Heart left ventricle (tissue), 16 donors: Measurements from ENCODE around the gene NETO2. TPM values are rescaled to one million over a fixed set of nuclear protein-coding genes. Genes with fewer than 3 reads are reported as not detected.

Experiments used
- ATAC-seq, 4 donors: fragments of 200-7000 bp; cut with Tn5 transposase; one replicate each; pipeline ENCODE4 v1.9.1; 2020 to 2022; ENCODE audit warnings: moderate library complexity in 4 of 4, mild to moderate bottlenecking in 3 of 4, moderate number of reproducible peaks in 1 of 4
- DNase-seq, 5 donors: peaks; one replicate each; pipeline ENCODE4 v3.0.0-alpha.2; 2020
- H3K27ac ChIP-seq, 12 donors: fragments of 200-600 bp; sonication (generic) in 4 of 12; one replicate each; pipeline versions ENCODE4 v1.5.0 to v1.8.0; 2016 to 2022; ENCODE audit warnings: mild to moderate bottlenecking in 2 of 12
- H3K27me3 ChIP-seq, 9 donors: fragments of 200-600 bp; sonication (generic) in 2 of 9; one replicate each; pipeline versions ENCODE4 v1.5.1 to v1.8.0; 2016 to 2022; ENCODE audit warnings: mild to moderate bottlenecking in 3 of 9
- H3K36me3 ChIP-seq, 9 donors: fragments of 200-600 bp; sonication (generic) in 2 of 9; one replicate each; pipeline versions ENCODE4 v1.5.0 to v1.8.0; 2018 to 2022; ENCODE audit warnings: mild to moderate bottlenecking in 2 of 9
- H3K4me1 ChIP-seq, 12 donors: fragments of 200-600 bp; sonication (generic) in 4 of 12; one replicate each; pipeline versions ENCODE4 v1.5.0 to v1.8.0; 2016 to 2022; ENCODE audit warnings: mild to moderate bottlenecking in 3 of 12
- H3K4me3 ChIP-seq, 12 donors: fragments of 200-600 bp; sonication (generic) in 4 of 12; one replicate each; pipeline versions ENCODE4 v1.5.0 to v1.8.0; 2017 to 2022; ENCODE audit warnings: mild to moderate bottlenecking in 9 of 12, moderate library complexity in 4 of 12
- H3K9me3 ChIP-seq, 12 donors: fragments of 200-600 bp; sonication (generic) in 4 of 12; one replicate each; pipeline versions ENCODE4 v1.5.0 to v1.8.0; 2016 to 2022; ENCODE audit warnings: mild to moderate bottlenecking in 1 of 12
- POLR2A ChIP-seq, 2 donors: fragments of 450-650 bp; IDR thresholded peaks; one replicate each; pipeline ENCODE4 v1.6.1; 2017; ENCODE audit warnings: antibody characterized with exemption in 2 of 2, mild to moderate bottlenecking in 2 of 2, moderate library complexity in 2 of 2
- WGBS, 4 donors: extraction: QIAGEN DNeasy Blood & Tissue Kit in 2 of 4; methylation state at CpG; one replicate each; pipeline versions ENCODE4 v1.1.5 to v1.1.7; 2013 to 2018; 5-methylcytosine and 5-hydroxymethylcytosine counted together
- intact Hi-C, 10 donors: fragments of 100-400 bp; cut with DNase I; formaldehyde crosslinking; loops; one replicate each; pipeline versions ENCODE4 v1.11.1 to v1.14.2; 2022
- polyA plus RNA-seq, 2 donors: library from polyadenylated mRNA; stranded (reverse); fragments of 200-250 nt; gene quantifications; one replicate each; pipeline ENCODE4 v1.2.3, GENCODE V29; 2013
- total RNA-seq, 9 donors: library from RNA; depleted of rRNA in 2 of 9; stranded (reverse); fragments of >200 nt in 2 of 9; fragmentation: NEBNext Ultra II Directional in 3 of 9; extraction: Animal tissue kit (Norgen Biotek cat#: 25700) in 3 of 9; gene quantifications; one replicate each; pipeline versions ENCODE4 v1.1.0 to v1.2.4, GENCODE V29; 2016 to 2023
- TF ChIP-seq, protein P1 (sequence below), 12 donors: fragments of 200-600 bp; sonication (generic) in 4 of 12; IDR thresholded peaks; one replicate each; pipeline versions ENCODE4 v1.5.0 to v1.8.0; 2018 to 2022; ENCODE audit warnings: antibody characterized with exemption in 12 of 12, mild to moderate bottlenecking in 5 of 12
- donor health status: ischemic (EF 13 %, LVEDD 7.1; RV severe dilation, severe dysfunction).
- donor health status: healthy with polysubstance abuse.
- donor health status: DM: no; HTN: yes; CAD: no.
- donor health status: DM: no; HTN: no; CAD: no.
- donor health status: ischemic (EF 25% LVEDD 6.9; RV normal size, moderate dysfunction).
- donor health status: ischemic (EF 25% LVEDD 5.7; RV mildly dilated, moderate dysfunction).
- donor health status: healthy.
- donor health status: DM: yes; HTN: yes; CAD: no.
- donor health status: ischemic (EF 35%, LVEDD 5.7; RV mildly dilated, moderate dysfunction).
- donor health status: nonischemic (EF 11% LVEDD 7.7; RV severe dilation, severe dysfunction).
- donor health status: DM: yes; HTN: yes; CAD: no.
- donor health status: PGD.
- donor health status: ischemic (EF 29% LVEDD 5.4; RV normal size, mild dysfunction).
- donor health status: nonischemic (EF 23%, LVEDD 6.1; RV moderate dilation, normal function).

The NETO2 gene
- total and polyA plus RNA-seq, 11 donors, result 1.0 to 7.8 (median 2.3) TPM

DNA sequence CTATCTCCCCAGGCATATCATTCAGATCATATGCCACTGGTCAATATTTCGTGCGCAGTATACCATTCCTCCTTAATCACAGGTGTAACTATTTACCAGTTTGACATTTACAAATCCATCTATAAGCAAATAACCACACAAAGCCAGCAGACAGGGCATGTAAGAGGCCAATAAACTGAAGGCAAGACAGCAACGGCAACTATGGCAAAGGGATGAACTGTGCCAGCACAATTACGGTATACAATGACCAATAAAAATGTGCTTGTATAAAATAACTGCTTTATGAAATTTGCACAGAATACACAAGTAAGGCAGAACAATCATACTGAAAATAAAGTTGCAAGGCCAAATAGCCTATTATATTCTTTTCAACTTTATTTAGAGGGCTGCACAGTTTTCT lies 9.2 kb downstream of the NETO2 start:
- Histone ChIP-seq H3K27ac (no peak overlapping the region), H3K36me3 (no peaks in the 10 kb centered on the region), H3K9me3 (no peaks in the 10 kb centered on the region), H3K4me1 (peaks cover 0 to 12% (median 0%) of the 10 kb centered on the region in 12 donors), H3K4me3 (no peak overlapping the region), H3K27me3 (no peaks in the 10 kb centered on the region)
- DNase-seq, result no peak
- WGBS, 4 donors, result 96 to 98% (median 96%) methylated on average over 4 of the region's 4 CpGs
- intact Hi-C loops, result loop anchor here in 1 of 10 donors (10.0 kb wide), 1 partner anchor 920 kb away; no protein-coding TSS in a partner anchor
- TF ChIP-seq, protein P1, sequence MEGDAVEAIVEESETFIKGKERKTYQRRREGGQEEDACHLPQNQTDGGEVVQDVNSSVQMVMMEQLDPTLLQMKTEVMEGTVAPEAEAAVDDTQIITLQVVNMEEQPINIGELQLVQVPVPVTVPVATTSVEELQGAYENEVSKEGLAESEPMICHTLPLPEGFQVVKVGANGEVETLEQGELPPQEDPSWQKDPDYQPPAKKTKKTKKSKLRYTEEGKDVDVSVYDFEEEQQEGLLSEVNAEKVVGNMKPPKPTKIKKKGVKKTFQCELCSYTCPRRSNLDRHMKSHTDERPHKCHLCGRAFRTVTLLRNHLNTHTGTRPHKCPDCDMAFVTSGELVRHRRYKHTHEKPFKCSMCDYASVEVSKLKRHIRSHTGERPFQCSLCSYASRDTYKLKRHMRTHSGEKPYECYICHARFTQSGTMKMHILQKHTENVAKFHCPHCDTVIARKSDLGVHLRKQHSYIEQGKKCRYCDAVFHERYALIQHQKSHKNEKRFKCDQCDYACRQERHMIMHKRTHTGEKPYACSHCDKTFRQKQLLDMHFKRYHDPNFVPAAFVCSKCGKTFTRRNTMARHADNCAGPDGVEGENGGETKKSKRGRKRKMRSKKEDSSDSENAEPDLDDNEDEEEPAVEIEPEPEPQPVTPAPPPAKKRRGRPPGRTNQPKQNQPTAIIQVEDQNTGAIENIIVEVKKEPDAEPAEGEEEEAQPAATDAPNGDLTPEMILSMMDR (IDR thresholded peaks at IDR 0.05), result no peak
- TF ChIP-seq POLR2A (IDR thresholded peaks at IDR 0.05), result no peak
- ATAC-seq, result no peak

DNA sequence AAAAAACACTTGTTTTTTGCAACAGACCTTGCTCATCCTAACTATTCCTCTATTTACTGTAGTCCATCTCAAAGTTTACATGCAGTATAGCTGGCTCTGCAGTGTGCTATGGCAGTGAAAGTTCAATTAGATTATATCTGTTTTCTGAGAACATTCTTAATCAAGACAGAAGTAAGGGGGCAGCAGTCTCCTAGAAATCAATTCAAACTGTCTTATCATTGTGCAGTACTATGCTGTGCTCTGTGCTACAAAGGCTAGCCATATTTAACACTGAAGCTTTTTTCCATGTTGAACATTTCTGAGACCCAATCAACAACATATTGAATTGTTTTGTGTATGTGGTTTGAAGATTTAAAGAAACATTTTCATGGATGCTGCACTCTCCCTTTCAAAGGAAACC lies 11.4 kb downstream of the NETO2 start:
- intact Hi-C loops, result loop anchor here in 1 of 10 donors (10.0 kb wide), 1 partner anchor 922 kb away; no protein-coding TSS in a partner anchor
- ATAC-seq (no peak), DNase-seq (no peak)
- Histone ChIP-seq H3K27me3 (no peaks in the 10 kb centered on the region), H3K9me3 (no peaks in the 10 kb centered on the region), H3K27ac (no peak overlapping the region), H3K4me3 (no peak overlapping the region), H3K36me3 (no peaks in the 10 kb centered on the region), H3K4me1 (peaks cover 0 to 12% (median 0%) of the 10 kb centered on the region in 12 donors)
- TF ChIP-seq, protein P1 (IDR thresholded peaks at IDR 0.05), result peak in 1 of 12 donors; percentile 7
- no peak for TF ChIP-seq POLR2A (IDR thresholded peaks at IDR 0.05)

DNA sequence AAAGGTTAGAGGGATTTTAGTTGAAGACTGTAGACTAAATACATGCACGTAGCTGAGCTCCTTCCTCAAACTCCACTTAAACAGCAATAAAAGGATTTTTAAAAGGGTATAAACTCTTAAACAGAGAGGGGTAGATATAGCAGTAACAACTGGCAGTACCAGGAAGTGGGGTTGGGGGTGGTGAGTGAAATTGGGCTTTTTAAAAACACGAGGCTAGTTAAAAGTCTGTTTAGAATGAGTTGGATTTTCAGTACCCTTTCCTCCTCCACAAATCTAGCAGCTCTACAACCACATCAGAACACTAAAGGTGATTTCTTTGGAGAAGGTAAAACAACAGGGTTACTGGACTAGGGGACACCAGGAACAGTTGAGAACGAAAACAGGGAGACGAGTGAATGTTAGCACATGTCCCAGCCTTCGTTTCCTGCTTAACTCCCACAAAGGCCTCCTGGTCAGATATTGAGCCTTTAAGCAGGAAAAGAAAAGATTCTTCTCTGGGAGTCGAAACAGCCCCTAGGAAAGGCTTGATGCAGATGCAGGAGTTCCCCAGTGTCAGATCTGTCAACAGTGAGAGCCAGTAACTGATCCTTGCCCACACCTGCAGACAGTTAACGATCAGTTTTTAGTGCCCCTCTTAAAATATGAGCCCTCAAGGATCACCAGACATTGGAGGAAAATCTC lies 13.8 kb downstream of the NETO2 start:
- no peak for ATAC-seq
- H3K4me3 ChIP-seq, result no peak overlapping the region
- H3K27me3 ChIP-seq, result no peaks in the 10 kb centered on the region
- H3K9me3 ChIP-seq, result no peaks in the 10 kb centered on the region
- intact Hi-C loops, result loop anchor here in 1 of 10 donors (10.0 kb wide), 1 partner anchor 925 kb away; no protein-coding TSS in a partner anchor
- peaks cover 0 to 3% (median 0%) of the 10 kb centered on the region in 12 donors for H3K4me1 ChIP-seq
- 66 to 71% (median 69%) methylated on average over 7 of the region's 7 CpGs for WGBS, 4 donors
- TF ChIP-seq, protein P1 (IDR thresholded peaks at IDR 0.05), result no peak
- no peak for TF ChIP-seq POLR2A (IDR thresholded peaks at IDR 0.05)
- no peaks in the 10 kb centered on the region for H3K36me3 ChIP-seq
- H3K27ac ChIP-seq, result no peak overlapping the region
- DNase-seq, result no peak

DNA sequence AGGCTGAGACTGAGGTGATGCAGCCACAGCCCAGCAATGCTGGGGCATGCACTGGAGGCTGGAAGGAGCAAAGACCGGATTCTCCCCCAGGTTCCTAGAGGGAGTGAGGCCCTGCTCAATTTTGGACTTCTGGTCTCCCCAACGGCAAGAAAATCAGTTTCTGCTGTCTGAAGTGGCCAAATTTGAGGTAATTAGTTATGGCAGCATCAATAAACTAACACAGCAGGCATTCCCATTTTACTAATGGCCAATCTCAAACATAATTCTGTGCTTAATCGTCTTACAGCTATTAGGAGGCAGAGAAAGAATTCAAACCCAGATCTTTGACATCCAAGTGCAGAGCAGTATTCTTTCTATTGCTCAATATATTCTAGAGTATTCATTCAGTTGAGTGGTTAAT lies 16.2 kb downstream of the NETO2 start:
- Histone ChIP-seq H3K9me3 (no peaks in the 10 kb centered on the region), H3K4me3 (no peak overlapping the region), H3K4me1 (peaks cover 0 to 3% (median 0%) of the 10 kb centered on the region in 12 donors), H3K36me3 (no peaks in the 10 kb centered on the region), H3K27me3 (no peaks in the 10 kb centered on the region), H3K27ac (no peak overlapping the region)
- intact Hi-C loops, result no loop called here
- 92 to 97% (median 95%) methylated on average over 3 of the region's 3 CpGs for WGBS, 4 donors
- no peak for ATAC-seq
- TF ChIP-seq, protein P1 (IDR thresholded peaks at IDR 0.05), result no peak
- TF ChIP-seq POLR2A (IDR thresholded peaks at IDR 0.05), result no peak
- no peak for DNase-seq
